ENCODE results near the gene RNF141.

The RNF141 gene

GRCh38 chr11:10483174-10483573 is 57.8 kb downstream of the RNF141 start:
- TF ChIP-seq ZNF398 (tag by site-specific recombination; IDR thresholded peaks at IDR 0.05) (no peak), GLIS1 (tag by site-specific recombination; IDR thresholded peaks at IDR 0.05) (no peak), ZNF561 (tag by site-specific recombination; IDR thresholded peaks at IDR 0.05; ENCODE audit: borderline replicate concordance) (no peak), ZNF830 (tag by site-specific recombination; IDR thresholded peaks at IDR 0.05; ENCODE audit: low read depth) (no peak), TRIM28 (IDR thresholded peaks at IDR 0.05; ENCODE audit: borderline replicate concordance, low read length) (no peak), PATZ1 (tag by site-specific recombination; IDR thresholded peaks at IDR 0.05) (no peak), BCL6B (tag by site-specific recombination; IDR thresholded peaks at IDR 0.05) (no peak), BCL11B (tag by site-specific recombination; IDR thresholded peaks at IDR 0.05; ENCODE audit: low read depth) (no peak), ZNF843 (tag by site-specific recombination; IDR thresholded peaks at IDR 0.05) (no peak), ZNF558 (tag by site-specific recombination; IDR thresholded peaks at IDR 0.05) (no peak), PRDM2 (tag by site-specific recombination; IDR thresholded peaks at IDR 0.05; ENCODE audit: borderline replicate concordance) (no peak), ZNF175 (tag by site-specific recombination; IDR thresholded peaks at IDR 0.05) (no peak), KLF9 (tag by site-specific recombination; IDR thresholded peaks at IDR 0.05; ENCODE audit: low read depth) (no peak), SP7 (tag by site-specific recombination; IDR thresholded peaks at IDR 0.05) (no peak), BCL11A (tag by site-specific recombination; IDR thresholded peaks at IDR 0.05; ENCODE audit: low read depth) (no peak)
- no peaks in the 10 kb centered on the region for H3K36me3 ChIP-seq (ENCODE audit: control insufficient read depth in 2 of 2, insufficient read depth in 1 of 2, low read length in 2 of 2)
- ChIA-PET POLR2A (no interaction called here), CTCF (no interaction called here)
- no peak overlapping the region for H3K4me3 ChIP-seq (ENCODE audit: low read depth, low read length)
- H3K27ac ChIP-seq (ENCODE audit: extremely low read depth, low read depth, low read length), result no peak overlapping the region
- H3K4me1 ChIP-seq (ENCODE audit: control insufficient read depth, insufficient read depth, low read length), result no peaks in the 10 kb centered on the region
- H3K9me3 ChIP-seq (ENCODE audit: control insufficient read depth, insufficient read depth, low read depth, low read length), result no peaks in the 10 kb centered on the region
